Skeletal muscle tissue (tissue), 4 donors: ENCODE data around the gene SEC31A. TPM values are rescaled to one million over a fixed set of nuclear protein-coding genes. Genes with fewer than 3 reads are reported as not detected.

ENCODE experiments used
- H3K27ac ChIP-seq: one replicate; pipeline ENCODE4 v1.7.0; 2013; ENCODE audit warnings: mild to moderate bottlenecking, low read depth, low read length, inconsistent platforms
- H3K27me3 ChIP-seq, 3 donors: one replicate each; pipeline ENCODE4 v1.7.0; 2013; ENCODE audit warnings: low read length in 3 of 3; ENCODE audit not compliant: control insufficient read depth in 3 of 3, insufficient read depth in 3 of 3
- H3K36me3 ChIP-seq, 3 donors: one replicate each; pipeline ENCODE4 v1.7.0; 2013; ENCODE audit warnings: low read length in 3 of 3; ENCODE audit not compliant: control insufficient read depth in 3 of 3, insufficient read depth in 3 of 3
- H3K4me1 ChIP-seq, 3 donors: one replicate each; pipeline ENCODE4 v1.7.0; 2013; ENCODE audit warnings: low read length in 3 of 3, mild to moderate bottlenecking in 3 of 3; ENCODE audit not compliant: control insufficient read depth in 3 of 3, insufficient read depth in 3 of 3
- H3K4me3 ChIP-seq, 3 donors: one replicate each; pipeline ENCODE4 v1.7.0; 2013; ENCODE audit warnings: low read length in 3 of 3
- H3K9ac ChIP-seq, 3 donors: one replicate each; pipeline ENCODE4 v1.7.0; 2013; ENCODE audit warnings: low read length in 3 of 3, mild to moderate bottlenecking in 3 of 3, moderate library complexity in 2 of 3, low read depth in 1 of 3
- H3K9me3 ChIP-seq, 3 donors: one replicate each; pipeline ENCODE4 v1.7.0; 2013; ENCODE audit warnings: low read length in 3 of 3; ENCODE audit not compliant: control insufficient read depth in 3 of 3
- total RNA-seq: library from RNA; depleted of rRNA; stranded (reverse); fragments of >200 nt; gene quantifications from one replicate; pipeline ENCODE4 v1.2.3, GENCODE V29; 2014
- donor health status: Osteomylitis.

The SEC31A gene
- total RNA-seq, 1 donor from 2014 or later: 229 TPM

DNA sequence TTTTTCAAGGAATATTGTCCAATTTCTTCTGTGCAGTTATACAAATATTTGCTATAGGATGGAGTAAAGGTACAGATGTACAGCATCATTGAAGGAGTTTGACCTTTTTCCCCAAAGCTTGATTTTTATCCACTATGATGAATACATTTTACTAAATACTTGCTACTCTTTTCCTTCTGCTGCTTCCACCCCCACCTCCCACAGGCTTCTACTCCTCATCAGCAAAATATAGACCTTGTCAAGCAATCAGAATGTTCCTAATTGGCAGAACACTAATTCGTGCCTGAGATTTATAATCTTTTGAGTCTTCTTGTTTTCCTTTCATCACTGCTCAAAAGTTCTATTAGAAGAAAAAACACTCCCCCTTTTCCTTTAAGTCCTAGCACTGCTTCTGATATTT lies 5.8 kb upstream of the SEC31A start:
- H3K4me3 ChIP-seq: no peak overlapping the region
- H3K27ac ChIP-seq: no peak overlapping the region
- H3K4me1 ChIP-seq: peaks cover 8 to 25% (median 23%) of the 10 kb centered on the region in 3 donors
- H3K9ac ChIP-seq: no peak overlapping the region
- H3K9me3 ChIP-seq: no peaks in the 10 kb centered on the region
- no peaks in the 10 kb centered on the region for H3K27me3 ChIP-seq
- H3K36me3 ChIP-seq: peaks cover 0 to 16% (median 12%) of the 10 kb centered on the region in 3 donors

DNA sequence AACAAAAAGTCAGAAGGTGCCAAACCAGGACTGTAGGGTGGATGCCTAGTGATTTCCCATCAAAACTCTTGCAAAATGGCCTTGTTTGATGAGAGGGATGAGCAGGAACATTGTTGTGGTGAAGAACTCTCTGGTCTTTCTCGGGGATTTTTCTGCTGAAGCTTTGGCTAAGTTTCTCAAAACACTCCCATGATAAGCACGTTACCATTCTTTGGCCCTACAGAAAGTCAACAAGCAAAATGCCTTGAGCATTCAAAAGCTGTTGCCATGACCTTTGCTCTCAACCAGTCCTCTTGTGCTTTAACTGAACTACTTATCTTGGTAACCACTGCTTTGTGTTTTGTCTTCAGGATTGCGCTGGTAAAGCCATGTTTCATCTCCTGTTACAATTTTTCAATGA lies 3.0 kb upstream of the SEC31A start:
- no peaks in the 10 kb centered on the region for H3K9me3 ChIP-seq
- H3K36me3 ChIP-seq: peaks cover 0 to 16% (median 12%) of the 10 kb centered on the region in 3 donors
- no peak overlapping the region for H3K9ac ChIP-seq
- peaks cover 11 to 27% (median 11%) of the 10 kb centered on the region in 3 donors for H3K4me1 ChIP-seq
- H3K27me3 ChIP-seq: no peaks in the 10 kb centered on the region
- no peak overlapping the region for H3K27ac ChIP-seq
- no peak overlapping the region for H3K4me3 ChIP-seq

DNA sequence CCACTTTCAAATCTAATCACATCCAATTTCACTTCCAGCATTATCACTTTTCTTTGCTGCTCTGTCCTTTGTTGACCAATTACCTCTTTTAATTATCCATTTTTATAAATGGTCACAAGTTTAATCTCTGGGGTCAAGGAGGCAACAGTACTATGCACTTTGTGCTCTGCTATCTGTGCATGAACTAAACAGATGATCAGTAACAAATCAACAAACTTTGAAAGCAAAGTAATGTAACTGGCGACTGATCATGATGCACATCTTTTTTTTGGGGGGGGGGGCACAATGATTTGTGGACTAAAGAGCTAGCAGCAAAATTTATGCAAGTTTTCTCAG lies 1.5 kb upstream of the SEC31A start:
- H3K4me3 ChIP-seq: no peak overlapping the region
- no peaks in the 10 kb centered on the region for H3K9me3 ChIP-seq
- no peaks in the 10 kb centered on the region for H3K27me3 ChIP-seq
- peaks cover 0 to 13% (median 12%) of the 10 kb centered on the region in 3 donors for H3K36me3 ChIP-seq
- H3K9ac ChIP-seq: no peak overlapping the region
- H3K27ac ChIP-seq: no peak overlapping the region
- H3K4me1 ChIP-seq: peaks cover 7 to 18% (median 10%) of the 10 kb centered on the region in 3 donors

DNA sequence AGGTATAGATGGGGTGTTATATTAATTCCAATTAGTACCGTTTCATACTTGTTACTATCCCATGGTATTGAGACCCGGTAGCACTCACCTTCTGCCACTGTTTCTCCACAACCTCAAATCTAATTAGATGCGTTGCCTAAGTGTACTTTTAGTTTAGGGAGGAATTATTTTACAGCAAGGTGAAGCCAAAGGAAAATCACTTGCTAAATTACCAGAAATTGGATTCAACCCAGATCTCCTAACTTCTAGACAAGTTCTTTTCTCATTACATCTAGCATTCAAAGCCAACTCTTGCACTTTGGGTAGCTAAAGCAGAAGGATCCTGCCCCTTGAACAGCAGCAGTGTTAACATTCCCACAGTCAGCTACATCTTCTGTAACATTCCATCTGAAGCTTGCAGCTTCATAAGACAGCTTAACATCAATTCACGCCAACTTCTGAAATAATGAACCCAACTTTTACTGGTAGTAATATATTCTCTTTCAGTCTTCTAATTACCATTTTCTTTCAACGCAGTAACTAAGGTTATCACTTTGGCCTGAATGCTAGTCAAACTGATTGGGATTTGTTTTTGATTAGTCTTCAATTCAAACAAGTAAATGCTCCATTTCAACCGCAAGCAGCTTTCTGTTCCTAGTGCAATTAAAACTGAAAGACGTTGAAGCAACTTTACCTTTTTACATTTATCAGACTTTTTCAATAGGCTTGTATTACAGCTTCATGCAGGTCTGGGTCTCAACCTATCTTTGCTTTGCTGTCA lies 934 bp upstream of the SEC31A start:
- H3K27ac ChIP-seq: peak overlapping the region; percentile 98
- peak overlapping the region; percentile 85 to 93 (median 92) for H3K9ac ChIP-seq
- H3K36me3 ChIP-seq: peaks cover 0 to 13% (median 12%) of the 10 kb centered on the region in 3 donors
- H3K27me3 ChIP-seq: no peaks in the 10 kb centered on the region
- H3K4me1 ChIP-seq: peaks cover 7 to 16% (median 13%) of the 10 kb centered on the region in 3 donors
- no peaks in the 10 kb centered on the region for H3K9me3 ChIP-seq
- H3K4me3 ChIP-seq: peak overlapping the region; percentile 76 to 96 (median 88)

DNA sequence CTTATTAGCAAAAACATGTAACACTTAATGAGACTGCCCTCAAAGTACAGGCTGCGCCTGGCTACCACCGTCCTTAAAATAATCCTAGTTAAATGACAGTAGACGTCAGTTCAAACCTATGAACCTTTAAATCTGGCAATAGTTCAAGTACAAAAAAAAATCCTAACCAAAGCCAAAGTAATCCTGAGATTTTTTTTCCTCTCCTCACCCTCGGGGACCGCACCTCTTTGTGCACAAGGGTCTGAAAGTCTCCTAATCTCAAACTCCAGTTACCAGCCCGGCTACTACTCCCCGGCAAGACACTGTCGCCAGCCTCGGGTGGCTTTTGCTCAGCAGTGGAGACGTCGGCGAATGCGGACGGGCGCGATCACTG lies 439 bp downstream of the SEC31A start:
- Histone ChIP-seq H3K4me1 (peaks cover 15 to 26% (median 21%) of the 10 kb centered on the region in 3 donors), H3K27me3 (no peaks in the 10 kb centered on the region), H3K36me3 (peaks cover 0 to 12% (median 11%) of the 10 kb centered on the region in 3 donors), H3K4me3 (peak overlapping the region; percentile 76 to 96 (median 88)), H3K9me3 (no peaks in the 10 kb centered on the region), H3K27ac (peak overlapping the region; percentile 98), H3K9ac (peak overlapping the region; percentile 92 to 98 (median 93))

DNA sequence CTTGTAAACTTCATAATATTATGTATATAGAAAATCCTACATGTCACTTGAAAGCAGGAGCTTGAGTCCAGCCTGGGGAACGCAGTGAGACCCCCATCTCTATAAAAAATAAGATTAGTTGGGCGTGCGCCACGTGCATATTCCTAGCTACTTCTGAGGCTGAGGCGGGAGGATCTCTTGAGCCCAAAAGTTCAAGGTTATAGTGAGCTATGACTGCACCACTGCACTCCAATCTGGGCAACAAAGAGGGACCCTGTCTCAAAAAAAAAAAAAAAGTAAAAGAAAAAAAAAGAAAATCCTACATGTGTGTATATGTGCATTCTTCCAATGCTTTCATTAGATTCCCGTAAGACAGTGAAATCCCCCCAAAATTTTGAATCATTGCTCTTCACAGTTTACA lies 1.7 kb downstream of the SEC31A start:
- H3K4me3 ChIP-seq: peak overlapping the region in 1 of 3 donors; percentile 76
- H3K9ac ChIP-seq: no peak overlapping the region
- peaks cover 0 to 9% (median 5%) of the 10 kb centered on the region in 3 donors for H3K36me3 ChIP-seq
- H3K4me1 ChIP-seq: peaks cover 15 to 26% (median 23%) of the 10 kb centered on the region in 3 donors
- H3K27me3 ChIP-seq: no peaks in the 10 kb centered on the region
- H3K9me3 ChIP-seq: no peaks in the 10 kb centered on the region
- no peak overlapping the region for H3K27ac ChIP-seq

DNA sequence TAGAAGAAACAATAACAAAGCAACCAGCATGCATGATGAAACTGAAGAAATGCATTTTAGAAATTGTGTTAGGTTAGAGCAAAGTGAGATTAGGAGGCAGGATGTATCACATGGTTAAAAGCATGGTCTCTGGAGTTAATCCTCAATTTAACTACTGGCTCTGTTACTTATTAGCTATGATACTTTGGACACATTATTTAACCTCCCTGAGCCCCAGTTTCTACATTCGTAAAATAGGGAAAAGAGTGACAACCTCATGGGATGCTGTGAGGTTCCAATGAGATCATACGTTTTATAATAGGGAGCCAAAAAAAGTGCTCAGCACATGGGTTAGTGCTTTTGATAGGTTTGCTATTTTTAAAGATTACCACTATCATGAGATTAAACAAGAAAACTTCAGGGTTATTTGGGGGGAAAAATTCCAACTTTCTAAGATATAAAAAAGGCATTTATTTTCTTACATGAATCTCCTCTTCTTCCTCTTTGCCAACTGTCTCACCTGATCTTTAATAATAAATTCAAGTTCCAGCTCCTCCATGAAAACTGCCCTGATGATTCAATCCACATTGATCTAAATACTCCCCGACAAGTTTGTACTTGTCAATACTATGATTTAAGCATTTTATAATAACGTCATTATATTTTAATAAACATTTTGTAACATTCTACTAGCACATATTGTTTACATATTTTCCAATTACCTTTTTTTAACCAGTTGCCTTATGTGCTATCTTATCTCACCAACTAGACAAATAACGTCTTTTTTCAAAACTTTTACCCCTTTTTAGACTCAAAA lies 4.6 kb downstream of the SEC31A start:
- H3K36me3 ChIP-seq: peaks cover 0 to 4% (median 0%) of the 10 kb centered on the region in 3 donors
- no peak overlapping the region for H3K27ac ChIP-seq
- H3K9me3 ChIP-seq: no peaks in the 10 kb centered on the region
- peaks cover 8 to 23% (median 16%) of the 10 kb centered on the region in 3 donors for H3K4me1 ChIP-seq
- H3K9ac ChIP-seq: no peak overlapping the region
- H3K27me3 ChIP-seq: no peaks in the 10 kb centered on the region
- no peak overlapping the region for H3K4me3 ChIP-seq

DNA sequence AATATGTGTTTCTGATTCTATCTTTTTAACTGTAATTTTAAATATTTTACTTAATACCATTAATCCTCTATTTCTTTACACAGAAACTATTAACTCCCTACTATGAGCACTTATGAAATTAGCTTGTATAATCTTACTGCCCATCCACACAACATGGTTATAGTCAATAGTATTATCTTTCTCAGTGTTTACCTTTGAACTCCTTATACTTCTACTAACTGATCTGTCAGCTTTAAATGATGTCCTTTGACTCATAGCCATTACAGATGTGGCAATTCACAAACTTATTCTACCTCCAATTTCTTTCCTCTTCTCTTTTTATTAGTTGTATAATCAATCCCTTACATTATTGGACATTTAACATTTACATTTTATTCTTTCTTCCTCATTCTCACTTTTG lies 5.5 kb downstream of the SEC31A start:
- H3K36me3 ChIP-seq: peaks cover 0 to 5% (median 0%) of the 10 kb centered on the region in 3 donors
- H3K9ac ChIP-seq: no peak overlapping the region
- H3K9me3 ChIP-seq: no peaks in the 10 kb centered on the region
- no peaks in the 10 kb centered on the region for H3K27me3 ChIP-seq
- no peak overlapping the region for H3K27ac ChIP-seq
- no peak overlapping the region for H3K4me3 ChIP-seq
- H3K4me1 ChIP-seq: peaks cover 8 to 23% (median 16%) of the 10 kb centered on the region in 3 donors

DNA sequence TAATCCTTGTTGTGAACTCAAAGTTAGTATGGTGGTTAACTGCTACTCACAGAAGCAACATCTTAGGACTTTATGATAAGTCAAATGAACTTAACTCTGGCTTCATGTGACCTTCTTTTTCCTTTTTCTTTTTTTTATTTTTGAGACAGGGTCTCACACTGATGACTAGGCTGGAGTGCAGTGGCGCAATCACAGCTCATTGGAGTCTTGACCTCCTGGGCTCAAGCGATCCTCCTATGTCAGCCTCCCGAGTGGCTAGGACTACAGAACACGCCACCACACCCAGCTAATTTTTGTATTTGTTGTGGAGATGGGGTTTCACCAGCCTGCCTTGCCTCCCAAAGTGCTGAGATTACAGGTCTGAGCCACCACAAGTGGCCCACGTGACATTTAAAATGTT lies 22.4 kb downstream of the SEC31A start:
- Histone ChIP-seq H3K4me3 (no peak overlapping the region), H3K9ac (no peak overlapping the region), H3K4me1 (no peaks in the 10 kb centered on the region), H3K27me3 (no peaks in the 10 kb centered on the region), H3K9me3 (no peaks in the 10 kb centered on the region), H3K36me3 (peaks cover 45 to 60% (median 59%) of the 10 kb centered on the region in 3 donors), H3K27ac (no peak overlapping the region)
